HepG2 (cell line): ENCODE measurements around the gene ANGPTL7. TPM values are rescaled to one million over a fixed set of nuclear protein-coding genes. Genes with fewer than 3 reads are reported as not detected.

Experiments
- GATAD2A ChIP-seq: IDR thresholded peaks from 2 replicates; pipeline ENCODE4 v1.6.1; 2016
- KDM3A ChIP-seq: IDR thresholded peaks from 2 replicates; pipeline ENCODE4 v1.6.1; 2018; ENCODE audit warnings: low read depth, missing compliant biosample characterization
- SIX1 ChIP-seq: sonication (generic); formaldehyde crosslinking; IDR thresholded peaks from 2 replicates; pipeline ENCODE4 v1.4.0; 2020; ENCODE audit warnings: missing genetic modification reagents, borderline replicate concordance
- ZNF225 ChIP-seq: sonication (generic); formaldehyde crosslinking; IDR thresholded peaks from 2 replicates; pipeline ENCODE4 v1.4.0; 2020; ENCODE audit warnings: mild to moderate bottlenecking, missing genetic modification reagents
- ZNF318 ChIP-seq: sonication (generic); formaldehyde crosslinking; IDR thresholded peaks from 2 replicates; pipeline ENCODE4 v1.4.0; 2020; ENCODE audit warnings: mild to moderate bottlenecking, missing genetic modification reagents
- ZNF512B ChIP-seq: sonication (generic); formaldehyde crosslinking; IDR thresholded peaks from 2 replicates; pipeline ENCODE4 v1.5.1; 2020; ENCODE audit warnings: missing genetic modification reagents, mild to moderate bottlenecking, borderline replicate concordance
- polyA plus RNA-seq, 8 experiments: library from polyadenylated mRNA; depleted of rRNA in 3 of 8; stranded (reverse) in 7 of 8; unstranded in 1 of 8; fragments of >200 nt; fragmentation: Illumina TruSeq in 4 of 8; extraction: Trizol in 4 of 8; gene quantifications; 2 replicates each; pipeline versions ENCODE4 v1.2.1 to v1.2.3, GENCODE V29; 2011 to 2016; ENCODE audit warnings: low read depth in 4 of 8, missing spikeins in 1 of 8, mixed read lengths in 1 of 8; ENCODE audit not compliant: insufficient read depth in 1 of 8
- total RNA-seq, 5 experiments: library from RNA; depleted of rRNA; stranded (reverse); fragments of >200 nt; fragmentation: Illumina TruSeq; extraction: Trizol; gene quantifications; 2 replicates each; pipeline ENCODE4 v1.2.3, GENCODE V29; 2016; ENCODE audit warnings: low read depth in 1 of 5
- TF ChIP-seq, protein P1 (sequence below): sonication (generic); formaldehyde crosslinking; IDR thresholded peaks from 2 replicates; pipeline ENCODE4 v1.4.0; 2020; ENCODE audit warnings: mild to moderate bottlenecking, missing genetic modification reagents, borderline replicate concordance
- TF ChIP-seq, protein P2 (sequence below): sonication (generic); formaldehyde crosslinking; IDR thresholded peaks from 2 replicates; pipeline ENCODE4 v1.5.0; 2020; ENCODE audit warnings: missing genetic modification reagents

The ANGPTL7 gene
- total and polyA plus RNA-seq, 2 of the 13 experiments (the other 11 are each of a cell fraction or from before 2014, with no cell fraction given) = not detected

- no peak for TF ChIP-seq ZNF318 (CRISPR knock-in tag)
- no peak for TF ChIP-seq ZNF512B (CRISPR knock-in tag)
- no peak for TF ChIP-seq KDM3A (CRISPR knock-in tag)
- TF ChIP-seq, protein P1, sequence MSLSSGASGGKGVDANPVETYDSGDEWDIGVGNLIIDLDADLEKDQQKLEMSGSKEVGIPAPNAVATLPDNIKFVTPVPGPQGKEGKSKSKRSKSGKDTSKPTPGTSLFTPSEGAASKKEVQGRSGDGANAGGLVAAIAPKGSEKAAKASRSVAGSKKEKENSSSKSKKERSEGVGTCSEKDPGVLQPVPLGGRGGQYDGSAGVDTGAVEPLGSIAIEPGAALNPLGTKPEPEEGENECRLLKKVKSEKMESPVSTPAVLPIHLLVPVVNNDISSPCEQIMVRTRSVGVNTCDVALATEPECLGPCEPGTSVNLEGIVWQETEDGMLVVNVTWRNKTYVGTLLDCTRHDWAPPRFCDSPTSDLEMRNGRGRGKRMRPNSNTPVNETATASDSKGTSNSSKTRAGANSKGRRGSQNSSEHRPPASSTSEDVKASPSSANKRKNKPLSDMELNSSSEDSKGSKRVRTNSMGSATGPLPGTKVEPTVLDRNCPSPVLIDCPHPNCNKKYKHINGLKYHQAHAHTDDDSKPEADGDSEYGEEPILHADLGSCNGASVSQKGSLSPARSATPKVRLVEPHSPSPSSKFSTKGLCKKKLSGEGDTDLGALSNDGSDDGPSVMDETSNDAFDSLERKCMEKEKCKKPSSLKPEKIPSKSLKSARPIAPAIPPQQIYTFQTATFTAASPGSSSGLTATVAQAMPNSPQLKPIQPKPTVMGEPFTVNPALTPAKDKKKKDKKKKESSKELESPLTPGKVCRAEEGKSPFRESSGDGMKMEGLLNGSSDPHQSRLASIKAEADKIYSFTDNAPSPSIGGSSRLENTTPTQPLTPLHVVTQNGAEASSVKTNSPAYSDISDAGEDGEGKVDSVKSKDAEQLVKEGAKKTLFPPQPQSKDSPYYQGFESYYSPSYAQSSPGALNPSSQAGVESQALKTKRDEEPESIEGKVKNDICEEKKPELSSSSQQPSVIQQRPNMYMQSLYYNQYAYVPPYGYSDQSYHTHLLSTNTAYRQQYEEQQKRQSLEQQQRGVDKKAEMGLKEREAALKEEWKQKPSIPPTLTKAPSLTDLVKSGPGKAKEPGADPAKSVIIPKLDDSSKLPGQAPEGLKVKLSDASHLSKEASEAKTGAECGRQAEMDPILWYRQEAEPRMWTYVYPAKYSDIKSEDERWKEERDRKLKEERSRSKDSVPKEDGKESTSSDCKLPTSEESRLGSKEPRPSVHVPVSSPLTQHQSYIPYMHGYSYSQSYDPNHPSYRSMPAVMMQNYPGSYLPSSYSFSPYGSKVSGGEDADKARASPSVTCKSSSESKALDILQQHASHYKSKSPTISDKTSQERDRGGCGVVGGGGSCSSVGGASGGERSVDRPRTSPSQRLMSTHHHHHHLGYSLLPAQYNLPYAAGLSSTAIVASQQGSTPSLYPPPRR (CRISPR knock-in tag) = no peak
- TF ChIP-seq GATAD2A (CRISPR knock-in tag) = no peak
- TF ChIP-seq, protein P2, sequence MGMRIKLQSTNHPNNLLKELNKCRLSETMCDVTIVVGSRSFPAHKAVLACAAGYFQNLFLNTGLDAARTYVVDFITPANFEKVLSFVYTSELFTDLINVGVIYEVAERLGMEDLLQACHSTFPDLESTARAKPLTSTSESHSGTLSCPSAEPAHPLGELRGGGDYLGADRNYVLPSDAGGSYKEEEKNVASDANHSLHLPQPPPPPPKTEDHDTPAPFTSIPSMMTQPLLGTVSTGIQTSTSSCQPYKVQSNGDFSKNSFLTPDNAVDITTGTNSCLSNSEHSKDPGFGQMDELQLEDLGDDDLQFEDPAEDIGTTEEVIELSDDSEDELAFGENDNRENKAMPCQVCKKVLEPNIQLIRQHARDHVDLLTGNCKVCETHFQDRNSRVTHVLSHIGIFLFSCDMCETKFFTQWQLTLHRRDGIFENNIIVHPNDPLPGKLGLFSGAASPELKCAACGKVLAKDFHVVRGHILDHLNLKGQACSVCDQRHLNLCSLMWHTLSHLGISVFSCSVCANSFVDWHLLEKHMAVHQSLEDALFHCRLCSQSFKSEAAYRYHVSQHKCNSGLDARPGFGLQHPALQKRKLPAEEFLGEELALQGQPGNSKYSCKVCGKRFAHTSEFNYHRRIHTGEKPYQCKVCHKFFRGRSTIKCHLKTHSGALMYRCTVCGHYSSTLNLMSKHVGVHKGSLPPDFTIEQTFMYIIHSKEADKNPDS (CRISPR knock-in tag) = no peak
- no peak for TF ChIP-seq ZNF225
- TF ChIP-seq SIX1 = no peak
Measured at GRCh38 chr1:11216074-11216473, 26.9 kb downstream of the ANGPTL7 start (continued).
